GM19099 (cell line): Measurements from ENCODE around the gene KCND2.

Experiments used
- POLR2A ChIP-seq: IDR thresholded peaks from 3 replicates; pipeline ENCODE4 v1.6.1; 2011; ENCODE audit warnings: low read depth; ENCODE audit not compliant: insufficient read length; ENCODE audit errors: extremely low read depth

KCND2 gene

GRCh38 chr7:120394595-120394994 lies 121.6 kb downstream of the KCND2 start:
- TF ChIP-seq POLR2A, result no peak

- peak; percentile 57 for TF ChIP-seq POLR2A
These were observed 122.6 kb downstream of the KCND2 start for GRCh38 chr7:120395526-120396019.

- TF ChIP-seq POLR2A, result no peak
These were observed 125.5 kb downstream of the KCND2 start for GRCh38 chr7:120398284-120399000.

- TF ChIP-seq POLR2A, result no peak
These were observed 128.0 kb downstream of the KCND2 start for GRCh38 chr7:120400806-120401455.

GRCh38 chr7:120402079-120402767 lies 129.2 kb downstream of the KCND2 start:
- peak; percentile 19 for TF ChIP-seq POLR2A

GRCh38 chr7:120402801-120403200 lies 129.8 kb downstream of the KCND2 start:
- no peak for TF ChIP-seq POLR2A

- TF ChIP-seq POLR2A, result no peak
These were observed 131.1 kb downstream of the KCND2 start for GRCh38 chr7:120404042-120404441.

- no peak for TF ChIP-seq POLR2A
These were observed 132.7 kb downstream of the KCND2 start for GRCh38 chr7:120405652-120406051.

- no peak for TF ChIP-seq POLR2A
These were observed 134.0 kb downstream of the KCND2 start for GRCh38 chr7:120407010-120407409.

- no peak for TF ChIP-seq POLR2A
These were observed 139.4 kb downstream of the KCND2 start for GRCh38 chr7:120412139-120413050.

- TF ChIP-seq POLR2A, result no peak
These were observed 140.2 kb downstream of the KCND2 start for GRCh38 chr7:120413164-120413563.

- TF ChIP-seq POLR2A, result no peak
These were observed 144.4 kb downstream of the KCND2 start for GRCh38 chr7:120417244-120417979.

- TF ChIP-seq POLR2A, result no peak
These were observed 148.2 kb downstream of the KCND2 start for GRCh38 chr7:120421151-120421651.

GRCh38 chr7:120431016-120431415 lies 158.0 kb downstream of the KCND2 start:
- no peak for TF ChIP-seq POLR2A
